ENCODE data around the gene KLF14.

DNA sequence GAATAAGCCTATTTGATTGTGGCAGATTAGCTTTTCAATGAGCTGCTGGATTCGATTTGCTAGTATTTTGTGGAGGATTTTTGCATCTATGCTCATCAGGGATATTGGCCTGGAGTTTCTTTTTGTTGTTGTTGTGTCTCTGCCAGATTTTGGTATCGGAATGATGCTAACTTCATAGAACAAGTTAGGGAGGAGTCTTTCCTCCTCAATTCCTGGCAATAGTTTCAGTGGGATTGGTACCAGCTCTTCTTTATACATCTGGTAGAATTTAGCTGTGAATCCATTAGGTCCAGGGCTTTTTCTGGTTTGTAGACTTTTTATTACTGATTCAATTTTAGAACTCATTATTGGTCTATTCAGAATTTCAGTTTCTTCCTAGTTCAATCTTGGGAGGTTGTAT lies 43.4 kb upstream of the KLF14 start:
- TF ChIP-seq, protein P1, sequence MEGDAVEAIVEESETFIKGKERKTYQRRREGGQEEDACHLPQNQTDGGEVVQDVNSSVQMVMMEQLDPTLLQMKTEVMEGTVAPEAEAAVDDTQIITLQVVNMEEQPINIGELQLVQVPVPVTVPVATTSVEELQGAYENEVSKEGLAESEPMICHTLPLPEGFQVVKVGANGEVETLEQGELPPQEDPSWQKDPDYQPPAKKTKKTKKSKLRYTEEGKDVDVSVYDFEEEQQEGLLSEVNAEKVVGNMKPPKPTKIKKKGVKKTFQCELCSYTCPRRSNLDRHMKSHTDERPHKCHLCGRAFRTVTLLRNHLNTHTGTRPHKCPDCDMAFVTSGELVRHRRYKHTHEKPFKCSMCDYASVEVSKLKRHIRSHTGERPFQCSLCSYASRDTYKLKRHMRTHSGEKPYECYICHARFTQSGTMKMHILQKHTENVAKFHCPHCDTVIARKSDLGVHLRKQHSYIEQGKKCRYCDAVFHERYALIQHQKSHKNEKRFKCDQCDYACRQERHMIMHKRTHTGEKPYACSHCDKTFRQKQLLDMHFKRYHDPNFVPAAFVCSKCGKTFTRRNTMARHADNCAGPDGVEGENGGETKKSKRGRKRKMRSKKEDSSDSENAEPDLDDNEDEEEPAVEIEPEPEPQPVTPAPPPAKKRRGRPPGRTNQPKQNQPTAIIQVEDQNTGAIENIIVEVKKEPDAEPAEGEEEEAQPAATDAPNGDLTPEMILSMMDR (conservative IDR thresholded peaks at IDR 0.05; ENCODE audit: low read depth, low read length): no peak
- TF ChIP-seq EZH2 (IDR thresholded peaks at IDR 0.05; ENCODE audit: borderline replicate concordance, low read depth, low read length, poor library complexity, severe bottlenecking): no peak
